SK-N-SH (cell line): ENCODE data around the gene TMEM134.

Source experiments
- CTCF ChIP-seq: fragments of 200-600 bp; sonication (generic); IDR thresholded peaks from 2 replicates; pipeline ENCODE4 v1.6.1; 2017; ENCODE audit warnings: antibody characterized with exemption, mild to moderate bottlenecking, moderate library complexity
- EP300 ChIP-seq, 2 experiments: IDR thresholded peaks; 2 replicates each; pipeline versions ENCODE4 v1.4.0 to v1.6.1; 2012; ENCODE audit warnings: borderline replicate concordance in 1 of 2, low read depth in 1 of 2, low read length in 1 of 2
- MEF2A ChIP-seq: IDR thresholded peaks from 2 replicates; pipeline ENCODE4 v1.4.0; 2012; ENCODE audit warnings: low read depth, borderline replicate concordance
- NRF1 ChIP-seq: IDR thresholded peaks from 2 replicates; pipeline ENCODE4 v1.6.1; 2012; ENCODE audit warnings: low read depth, mild to moderate bottlenecking, low read length
- POLR2AphosphoS5 ChIP-seq: IDR thresholded peaks from 2 replicates; pipeline ENCODE4 v1.6.1; 2012; ENCODE audit warnings: low read depth, low read length
- RAD21 ChIP-seq: IDR thresholded peaks from 2 replicates; pipeline ENCODE4 v1.6.1; 2012; ENCODE audit warnings: mild to moderate bottlenecking, low read length
- RCOR1 ChIP-seq: fragments of 150-350 bp; IDR thresholded peaks from 2 replicates; pipeline ENCODE4 v1.6.1; 2017; ENCODE audit warnings: antibody characterized with exemption, low read length
- RFX5 ChIP-seq: IDR thresholded peaks from 2 replicates; pipeline ENCODE4 v1.6.1; 2012; ENCODE audit warnings: mild to moderate bottlenecking, improper control_type of control experiment, low read length
- SMC3 ChIP-seq: IDR thresholded peaks from 2 replicates; pipeline ENCODE4 v1.6.1; 2012; ENCODE audit warnings: low read depth, low read length, improper control_type of control experiment
- USF1 ChIP-seq: IDR thresholded peaks from 2 replicates; pipeline ENCODE4 v1.4.0; 2012; ENCODE audit warnings: low read depth, borderline replicate concordance
- USF2 ChIP-seq: fragments of 150-350 bp; IDR thresholded peaks from 2 replicates; pipeline ENCODE4 v1.6.1; 2017; ENCODE audit warnings: antibody characterized with exemption, low read length, low read depth, borderline replicate concordance
- YY1 ChIP-seq: IDR thresholded peaks from 2 replicates; pipeline ENCODE4 v1.4.0; 2012; ENCODE audit warnings: low read depth, mild to moderate bottlenecking

- TF ChIP-seq POLR2AphosphoS5 (no peak), EP300 (IDR thresholded peaks at IDR 0.05; ENCODE audit: borderline replicate concordance in 1 of 2, low read depth in 1 of 2, low read length in 1 of 2) (no peak), CTCF (no peak), USF1 (no peak), RCOR1 (no peak), NRF1 (no peak), SMC3 (no peak), USF2 (no peak), MEF2A (no peak), RFX5 (no peak), YY1 (no peak), RAD21 (no peak)
Measured at GRCh38 chr11:67412495-67413179, 56.4 kb downstream of the TMEM134 start.
